ENCODE data around the gene ADAMTSL2.

ADAMTSL2 gene

GRCh38 chr9:133591985-133592384 lies 57.5 kb downstream of the ADAMTSL2 start:
- no peak for DNase-seq

- no peak for DNase-seq
These were observed 58.4 kb downstream of the ADAMTSL2 start for GRCh38 chr9:133592731-133593409.

- no peak for DNase-seq
These were observed 59.2 kb downstream of the ADAMTSL2 start for GRCh38 chr9:133593587-133594253.

- no peak for DNase-seq
These were observed 59.8 kb downstream of the ADAMTSL2 start for GRCh38 chr9:133594310-133594709.

- DNase-seq, result no peak
These were observed 61.4 kb downstream of the ADAMTSL2 start for GRCh38 chr9:133595910-133596309.

GRCh38 chr9:133597316-133597957 lies 62.9 kb downstream of the ADAMTSL2 start:
- no peak for DNase-seq

GRCh38 chr9:133598978-133599377 lies 64.5 kb downstream of the ADAMTSL2 start:
- DNase-seq, result no peak

- no peak for DNase-seq
These were observed 65.1 kb downstream of the ADAMTSL2 start for GRCh38 chr9:133599470-133600173.

- no peak for DNase-seq
These were observed 66.2 kb downstream of the ADAMTSL2 start for GRCh38 chr9:133600739-133601138.

GRCh38 chr9:133601746-133602145 lies 67.2 kb downstream of the ADAMTSL2 start:
- no peak for DNase-seq

- DNase-seq, result no peak
These were observed 67.8 kb downstream of the ADAMTSL2 start for GRCh38 chr9:133602277-133602676.

- no peak for DNase-seq
These were observed 68.8 kb downstream of the ADAMTSL2 start for GRCh38 chr9:133603135-133603927.

- no peak for DNase-seq
These were observed 69.7 kb downstream of the ADAMTSL2 start for GRCh38 chr9:133604214-133604613.

- no peak for DNase-seq
These were observed 70.4 kb downstream of the ADAMTSL2 start for GRCh38 chr9:133604856-133605255.

GRCh38 chr9:133605446-133605845 lies 70.9 kb downstream of the ADAMTSL2 start:
- DNase-seq, result no peak

- no peak for DNase-seq
These were observed 71.6 kb downstream of the ADAMTSL2 start for GRCh38 chr9:133605856-133606707.

- no peak for DNase-seq
These were observed 72.2 kb downstream of the ADAMTSL2 start for GRCh38 chr9:133606708-133607025.

GRCh38 chr9:133607381-133607780 lies 72.9 kb downstream of the ADAMTSL2 start:
- DNase-seq, result no peak

GRCh38 chr9:133607976-133608375 lies 73.5 kb downstream of the ADAMTSL2 start:
- DNase-seq, result no peak

- no peak for DNase-seq
These were observed 73.9 kb downstream of the ADAMTSL2 start for GRCh38 chr9:133608382-133608781.

GRCh38 chr9:133608889-133609288 lies 74.4 kb downstream of the ADAMTSL2 start:
- no peak for DNase-seq
